GM19452 (cell line): ENCODE results near the gene KCNS3.
"Not testable (repeated sequence)": the region's sequence is repeated elsewhere in the genome, so short reads cannot be mapped to it uniquely, and the experiment has no call there.

Experiments
- ATAC-seq: cut with Tn5 transposase; IDR thresholded peaks from one replicate; pipeline ENCODE4 v1.9.1; 2021; ENCODE audit not compliant: unreplicated experiment

KCNS3 gene

DNA sequence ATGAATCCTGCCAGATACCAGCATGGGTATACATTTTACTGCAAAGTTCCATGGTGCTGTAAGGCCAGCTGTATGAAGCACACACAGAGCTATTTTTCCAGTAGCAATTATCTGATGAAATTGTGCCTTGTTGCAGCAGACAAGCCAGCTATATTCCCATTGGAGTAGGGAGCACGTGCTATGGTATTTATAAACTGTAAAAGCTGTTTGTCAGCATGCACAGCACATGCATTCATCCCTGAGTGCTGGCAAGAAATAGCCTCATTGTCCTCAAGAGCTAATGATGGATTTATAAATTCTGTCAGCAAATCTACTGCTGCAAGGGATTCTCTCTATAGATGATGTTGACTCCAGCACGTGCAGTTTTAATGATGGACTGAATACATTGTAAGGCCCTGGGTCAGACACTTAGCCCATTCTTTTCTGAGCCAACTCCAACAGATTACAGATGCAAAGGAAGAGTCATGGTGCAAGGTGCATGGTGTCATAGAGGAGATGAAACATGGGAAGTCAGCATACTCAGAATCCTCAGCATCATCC lies 61.7 kb downstream of the KCNS3 start:
- no peak for ATAC-seq

DNA sequence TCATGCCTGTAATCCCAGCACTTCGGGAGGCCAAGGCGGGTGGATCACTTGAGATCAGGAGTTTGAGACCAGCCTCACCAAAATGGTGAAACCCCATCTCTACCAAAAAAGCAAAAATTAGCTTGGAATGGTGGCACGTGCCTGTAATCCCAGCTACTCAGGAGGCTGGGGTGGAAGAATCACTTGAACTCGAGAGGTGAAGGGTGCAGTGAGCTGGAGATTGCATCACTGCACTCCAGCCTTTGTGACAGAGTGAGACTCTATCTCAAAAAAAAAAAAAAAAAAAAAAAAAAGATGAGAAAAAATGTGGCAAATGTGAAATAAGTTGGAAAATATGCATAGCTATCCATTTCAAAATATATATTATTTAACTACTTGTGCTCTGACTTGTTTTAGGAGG lies 65.0 kb downstream of the KCNS3 start:
- ATAC-seq: no peak

DNA sequence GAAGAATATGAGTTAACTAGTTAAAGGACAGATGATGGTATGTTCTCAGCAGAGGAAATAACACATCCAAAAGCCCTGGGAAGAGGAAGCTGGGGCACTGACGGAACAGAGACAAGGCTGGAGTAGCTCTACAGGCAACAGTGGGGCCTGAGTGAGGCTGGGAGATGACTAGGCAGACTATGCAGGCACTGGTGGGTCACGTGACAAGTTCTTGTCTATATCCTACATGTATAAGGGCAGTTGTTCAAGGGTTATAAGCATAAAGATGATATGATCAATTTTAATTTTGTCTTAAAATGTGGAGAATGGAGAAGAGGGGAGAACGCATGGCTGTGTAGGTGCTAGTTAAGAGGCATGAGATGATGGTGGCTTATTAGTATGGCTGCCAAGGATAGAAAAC lies 68.6 kb downstream of the KCNS3 start:
- ATAC-seq: no peak

DNA sequence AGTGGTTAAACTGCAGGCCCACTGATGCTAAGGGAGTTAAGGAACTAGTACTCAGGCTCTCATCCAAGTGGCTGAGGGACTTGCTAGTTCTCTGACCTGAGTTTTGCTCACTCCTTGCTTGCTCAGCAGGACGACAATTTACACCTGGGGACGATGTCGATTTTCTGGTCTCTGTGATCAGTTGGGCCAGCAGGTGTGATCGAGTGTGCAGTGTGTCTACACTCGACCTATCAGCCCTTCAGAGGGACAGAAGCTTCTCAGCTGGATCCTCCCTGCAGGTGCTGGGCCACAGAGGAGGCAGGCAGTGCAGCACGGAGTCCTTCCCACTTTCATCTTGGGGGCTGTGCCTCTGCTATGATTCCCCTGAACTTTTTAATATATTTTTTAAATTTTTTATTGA lies 71.5 kb downstream of the KCNS3 start:
- ATAC-seq: no peak

DNA sequence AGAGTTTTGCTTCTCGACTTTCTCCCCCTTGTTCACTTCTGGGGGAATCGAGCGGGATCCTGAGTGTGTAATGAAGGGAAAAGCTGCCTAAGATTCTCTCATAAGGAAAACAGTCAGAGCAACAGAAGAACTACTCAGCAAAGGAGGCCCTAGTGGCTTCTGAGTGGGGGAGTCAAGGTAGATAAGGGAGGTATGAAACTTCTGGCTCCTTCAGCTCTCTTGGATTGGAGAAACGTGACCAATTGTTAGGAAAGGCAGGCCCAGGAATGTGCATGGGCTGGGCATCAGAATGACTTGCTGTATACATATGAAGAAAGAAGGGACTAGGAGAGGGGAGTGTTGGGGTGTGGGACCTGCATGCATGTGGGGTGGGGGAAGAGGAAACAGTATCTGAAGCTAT lies 73.1 kb downstream of the KCNS3 start:
- ATAC-seq: no peak

DNA sequence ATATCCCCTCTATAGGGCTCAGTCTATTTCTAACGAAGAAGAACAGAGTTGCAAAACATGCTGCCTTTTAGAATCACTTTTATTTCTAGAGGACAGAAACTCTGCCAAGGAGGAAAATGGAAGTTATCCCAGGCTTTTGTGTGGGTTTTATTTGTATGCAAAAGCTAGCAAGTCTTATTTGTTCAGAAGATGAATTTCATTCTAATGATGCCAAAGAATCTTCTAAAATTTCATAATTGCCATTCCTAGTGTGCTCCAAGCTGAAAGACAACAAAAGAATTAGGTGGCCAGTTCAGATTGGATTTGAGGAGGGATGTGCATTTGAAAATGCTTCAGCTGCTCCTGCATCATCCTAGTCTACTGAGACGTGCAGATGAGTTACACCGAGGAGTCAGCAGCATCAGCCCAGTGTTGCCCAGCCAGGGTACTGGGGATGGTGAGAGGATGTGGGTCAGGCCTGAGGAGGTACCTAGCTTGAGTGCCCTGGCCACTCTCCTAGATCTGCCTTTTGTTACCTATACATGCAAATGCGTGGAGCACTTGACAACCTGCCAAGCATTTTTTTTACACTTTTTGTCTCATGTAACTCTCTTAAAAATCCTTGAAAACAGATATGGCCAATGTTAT lies 80.1 kb downstream of the KCNS3 start:
- ATAC-seq: no peak

DNA sequence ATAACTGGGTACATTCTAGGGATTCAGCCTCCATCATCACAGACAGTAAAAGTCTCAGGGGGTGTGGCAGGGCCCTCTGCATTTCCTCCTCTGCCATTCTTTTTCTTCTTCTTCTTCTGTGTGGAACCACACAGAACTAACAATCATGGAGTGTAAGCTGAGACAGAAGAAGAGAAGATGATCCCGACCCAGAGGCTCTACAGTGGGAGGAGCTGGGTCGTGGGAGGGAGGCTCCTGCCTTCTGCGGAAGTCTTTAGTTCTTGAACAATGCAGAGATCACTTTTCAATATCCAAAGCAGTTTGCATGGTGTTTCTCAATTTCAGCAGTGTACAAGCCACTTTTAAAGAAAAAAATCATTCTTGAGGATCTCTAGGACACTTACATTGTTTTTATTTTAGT lies 80.9 kb downstream of the KCNS3 start:
- no peak for ATAC-seq

DNA sequence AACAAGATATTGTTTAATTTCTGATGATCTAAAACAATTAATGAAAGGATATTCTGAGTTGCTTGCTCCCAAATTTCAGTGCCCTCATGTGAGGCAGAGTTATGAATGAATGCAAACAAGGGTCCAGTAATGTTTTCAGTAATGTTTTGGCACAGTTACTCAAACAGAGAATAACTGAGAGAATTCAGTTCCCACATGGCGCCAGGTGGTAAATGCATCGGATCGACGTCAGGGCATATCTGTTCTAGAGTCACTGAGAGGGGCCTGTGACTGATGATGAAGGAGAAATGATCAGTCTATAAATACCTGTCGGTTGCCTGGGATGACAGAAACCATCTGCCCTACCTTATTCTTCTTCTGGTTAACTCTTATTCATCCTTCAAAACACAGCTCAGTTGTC lies 81.4 kb downstream of the KCNS3 start:
- peak; percentile 54 for ATAC-seq

DNA sequence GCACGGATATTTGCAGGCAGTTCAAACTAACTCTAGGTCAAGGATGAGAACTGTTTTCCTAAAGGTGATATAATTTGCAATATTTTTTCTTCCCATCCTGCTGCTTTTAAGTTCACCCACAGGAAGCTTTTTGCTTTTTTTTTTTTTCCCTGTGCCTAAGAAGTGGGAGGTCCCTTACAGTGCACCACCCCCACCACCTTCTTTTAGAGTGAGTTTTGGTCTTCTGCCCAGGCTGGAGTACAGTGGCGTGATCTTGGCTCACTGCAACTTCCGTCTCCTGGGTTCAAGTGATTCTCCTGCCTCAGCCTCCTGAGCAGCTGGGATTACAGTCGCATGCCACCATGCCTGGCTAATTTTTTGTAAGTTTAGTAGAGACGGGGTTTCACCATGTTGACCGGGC lies 82.5 kb downstream of the KCNS3 start:
- ATAC-seq: no peak

DNA sequence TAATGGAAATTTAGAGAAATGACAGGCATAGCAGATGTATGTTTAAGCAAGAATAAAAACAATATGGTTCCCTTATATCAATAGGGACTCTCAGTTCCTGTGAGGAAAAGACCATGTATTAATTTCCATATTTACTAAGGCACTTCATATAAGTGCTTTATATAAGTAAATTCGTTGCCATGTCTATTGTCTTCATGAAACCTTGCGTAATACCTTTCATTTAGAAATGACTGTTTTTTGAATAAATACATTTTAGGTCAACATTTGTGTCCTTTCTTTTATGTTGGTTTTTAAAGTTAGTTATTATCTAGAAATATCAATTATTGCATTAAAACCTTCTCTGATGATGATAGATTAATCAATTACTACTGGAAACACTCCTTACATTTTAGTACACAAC lies 83.3 kb downstream of the KCNS3 start:
- ATAC-seq: no peak

DNA sequence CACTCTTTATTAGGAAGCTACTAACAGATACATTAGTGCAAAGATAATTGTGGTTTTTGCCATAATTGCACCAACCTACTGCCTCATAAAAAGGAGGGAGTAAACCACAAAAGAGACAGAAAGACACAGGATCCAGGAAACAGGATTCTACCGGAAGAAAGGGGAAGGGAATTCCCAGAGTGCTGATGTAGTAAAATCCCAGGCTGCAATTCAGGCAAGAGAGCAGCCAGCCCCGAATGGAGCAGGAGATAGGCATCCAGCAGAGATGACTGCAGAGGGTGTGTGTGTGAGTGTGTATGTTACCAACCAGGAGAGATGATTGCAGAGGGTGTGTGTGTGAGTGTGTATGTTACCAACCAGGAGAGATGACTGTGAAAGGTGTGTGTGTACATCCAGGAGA lies 84.4 kb downstream of the KCNS3 start:
- no peak for ATAC-seq

DNA sequence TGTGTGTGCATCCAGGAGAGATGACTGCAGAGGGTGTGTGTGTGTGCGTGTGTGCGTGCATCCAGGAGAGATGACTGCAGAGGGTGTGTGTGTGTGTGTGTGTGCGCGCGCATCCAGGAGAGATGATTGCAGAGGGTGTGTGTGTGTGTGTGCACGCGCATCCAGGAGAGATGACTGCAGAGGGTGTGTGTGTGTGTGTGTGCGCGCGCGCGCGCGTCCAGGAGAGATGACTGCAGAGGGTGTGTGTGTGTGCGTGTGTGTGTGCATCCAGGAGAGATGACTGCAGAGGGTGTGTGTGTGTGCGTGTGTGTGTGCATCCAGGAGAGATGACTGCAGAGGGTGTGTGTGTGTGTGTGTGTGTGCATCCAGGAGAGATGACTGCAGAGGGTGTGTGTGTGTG lies 85.1 kb downstream of the KCNS3 start:
- ATAC-seq: not testable (repeated sequence)

DNA sequence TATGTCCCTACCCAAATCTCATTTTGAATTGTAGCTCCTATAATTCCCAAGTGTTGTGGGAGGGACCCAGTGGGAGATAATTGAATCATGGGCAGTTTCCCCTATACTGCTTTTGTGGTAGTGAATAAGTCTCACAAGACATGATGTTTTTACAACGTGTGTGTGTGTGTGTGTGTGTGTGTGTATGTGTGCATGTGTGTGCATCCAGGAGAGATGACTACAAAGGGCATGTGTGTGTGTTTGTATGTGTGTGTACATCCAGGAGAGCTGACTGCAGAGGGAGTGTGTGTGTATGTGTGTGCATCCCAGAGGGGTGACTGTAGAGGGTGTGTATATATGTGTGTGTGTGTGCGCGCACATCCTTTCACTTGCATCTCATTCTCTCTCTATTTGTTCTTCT lies 86.7 kb downstream of the KCNS3 start:
- ATAC-seq: no peak

DNA sequence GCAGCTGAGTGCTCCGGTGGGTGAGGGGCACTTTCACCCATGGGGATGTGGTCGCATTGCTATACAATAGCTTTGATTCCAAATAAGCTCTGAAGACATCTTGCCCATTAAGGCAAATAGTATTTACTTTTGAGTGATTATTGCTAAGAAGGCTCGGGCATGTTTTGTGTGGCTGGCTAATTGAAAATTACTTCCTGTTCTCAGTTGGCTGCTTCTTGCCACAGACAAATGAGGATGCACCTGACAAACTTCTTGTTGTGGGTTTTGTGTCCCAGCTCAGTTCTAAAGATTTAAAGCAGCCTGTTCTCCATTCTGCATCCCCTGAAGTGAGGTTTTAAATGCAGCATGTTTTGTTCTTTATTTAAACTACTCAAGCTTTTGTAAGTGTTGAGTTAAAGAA lies 88.3 kb downstream of the KCNS3 start:
- no peak for ATAC-seq

DNA sequence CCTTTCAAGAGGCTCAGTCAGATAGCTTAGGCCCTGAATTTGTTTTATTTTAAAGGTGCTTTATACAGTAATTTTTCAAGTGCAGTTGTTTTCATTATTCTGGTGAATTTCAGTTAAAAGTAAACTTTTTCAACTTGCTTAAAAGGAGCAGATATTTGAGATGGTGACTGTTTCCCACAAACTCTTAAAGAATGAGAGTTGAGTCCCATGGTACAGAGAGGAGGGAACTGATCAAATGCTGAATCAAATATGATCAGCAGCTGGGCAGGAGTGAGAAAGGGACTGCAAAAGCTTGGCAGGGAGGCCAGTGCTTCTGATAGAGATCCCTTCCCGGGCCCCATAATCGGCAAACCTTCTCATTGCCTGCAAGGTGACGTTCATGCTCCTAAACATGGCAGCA lies 91.2 kb downstream of the KCNS3 start:
- ATAC-seq: no peak

DNA sequence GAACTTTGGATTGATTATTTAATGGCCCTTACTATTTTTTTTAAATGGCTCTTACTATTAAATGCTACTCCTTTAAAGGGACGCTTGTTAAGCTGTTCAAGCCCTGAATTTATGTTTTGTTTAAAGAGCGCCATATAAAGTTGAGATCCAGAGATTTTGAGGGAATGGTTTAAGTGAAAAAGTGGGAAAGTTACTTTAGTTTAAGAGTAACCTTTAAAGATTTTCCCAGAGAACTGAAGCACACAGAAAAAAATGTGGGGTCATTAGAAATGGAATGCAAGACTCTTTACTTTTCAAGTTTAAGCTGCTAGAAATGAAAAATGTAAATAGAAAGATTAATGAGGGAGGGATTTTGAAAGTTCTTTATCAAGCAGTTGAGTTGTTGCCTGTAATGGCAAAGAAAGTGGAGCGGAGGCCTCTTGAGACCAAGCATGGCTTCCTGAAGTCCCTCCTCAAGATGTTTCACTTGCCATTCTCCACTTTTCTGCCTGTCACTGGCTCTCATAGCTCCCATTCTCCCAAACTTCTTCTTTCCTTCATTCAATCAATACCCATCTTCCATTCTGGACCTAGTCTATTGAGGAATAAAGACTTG lies 93.2 kb downstream of the KCNS3 start:
- ATAC-seq: no peak

DNA sequence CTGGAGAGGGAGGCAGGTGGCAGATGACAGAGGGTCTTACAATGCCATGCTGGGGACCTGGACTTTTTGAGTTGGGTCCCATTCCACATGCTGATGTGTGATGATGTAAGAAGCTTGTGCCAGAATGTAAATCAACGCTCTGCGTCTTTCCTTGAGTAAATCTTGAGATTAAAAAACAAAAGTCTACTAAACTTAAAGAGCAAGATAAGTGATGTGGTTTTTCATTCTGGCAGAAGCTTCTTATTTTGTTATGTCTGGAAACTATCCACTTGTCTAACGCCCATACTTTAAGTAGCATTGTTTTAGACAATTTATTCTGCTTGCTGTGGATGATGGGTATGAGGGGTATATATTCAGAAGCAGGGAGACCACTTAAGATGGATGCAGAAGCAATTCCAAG lies 94.5 kb downstream of the KCNS3 start:
- no peak for ATAC-seq

DNA sequence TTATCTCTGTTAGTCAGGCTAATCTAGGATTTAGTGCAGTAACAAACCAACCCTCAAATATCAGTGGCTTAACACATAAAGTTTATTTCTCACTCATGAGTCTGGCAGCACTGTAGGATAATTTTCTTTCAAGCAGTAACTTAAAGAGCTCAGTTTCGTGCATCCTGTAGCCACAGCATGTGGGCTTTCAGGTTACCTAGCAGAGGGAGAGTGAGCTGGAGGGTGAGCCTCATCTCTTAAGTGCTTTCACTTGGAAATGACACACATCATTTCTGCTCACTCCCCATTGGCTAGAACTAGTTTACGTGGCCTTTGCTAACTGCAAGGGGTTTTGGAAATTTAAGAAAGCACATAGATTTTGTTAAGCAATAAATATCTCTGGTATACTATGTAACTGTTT lies 96.9 kb downstream of the KCNS3 start:
- no peak for ATAC-seq

DNA sequence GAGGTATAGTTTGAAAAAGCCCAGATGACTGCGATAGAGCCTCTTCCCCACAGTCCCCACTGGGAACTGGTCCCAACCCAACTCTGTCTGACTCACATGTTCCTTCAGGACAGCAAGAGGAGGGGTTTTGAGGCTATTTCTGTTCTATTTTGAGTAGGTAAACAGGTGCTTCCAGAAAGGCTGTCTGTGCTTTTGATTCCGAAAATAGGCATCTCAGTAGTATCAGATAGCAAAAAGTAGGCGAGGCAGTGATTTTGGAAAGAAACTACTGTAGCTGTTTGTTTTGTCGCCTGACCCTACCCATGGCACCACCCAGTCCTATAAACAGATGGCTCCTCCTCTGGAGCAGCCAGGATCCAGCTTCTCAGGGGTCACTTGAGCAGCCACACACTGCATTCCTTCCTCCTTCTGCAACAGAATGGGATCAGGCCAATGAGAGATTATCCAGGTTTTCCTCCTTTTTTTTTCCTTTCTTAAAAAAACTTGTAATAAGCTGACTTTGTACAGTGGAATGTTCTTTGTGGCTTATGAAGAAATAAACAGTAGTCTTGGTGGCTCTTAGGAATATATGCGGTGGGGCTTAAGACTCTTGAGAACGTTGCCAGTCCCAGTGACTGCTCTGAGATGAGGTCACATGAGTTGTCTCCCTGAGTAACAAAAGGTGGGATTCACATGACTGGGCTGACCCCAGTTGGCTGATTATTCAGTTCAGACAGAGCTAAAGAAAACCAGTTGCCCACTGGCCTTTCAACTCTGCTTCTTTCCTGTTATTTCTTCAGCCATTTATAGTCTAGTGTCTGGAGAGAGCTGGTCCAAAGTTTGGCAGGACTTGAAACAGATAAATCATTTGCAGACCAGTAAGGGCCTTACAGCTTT lies 98.6 kb downstream of the KCNS3 start:
- ATAC-seq: no peak

DNA sequence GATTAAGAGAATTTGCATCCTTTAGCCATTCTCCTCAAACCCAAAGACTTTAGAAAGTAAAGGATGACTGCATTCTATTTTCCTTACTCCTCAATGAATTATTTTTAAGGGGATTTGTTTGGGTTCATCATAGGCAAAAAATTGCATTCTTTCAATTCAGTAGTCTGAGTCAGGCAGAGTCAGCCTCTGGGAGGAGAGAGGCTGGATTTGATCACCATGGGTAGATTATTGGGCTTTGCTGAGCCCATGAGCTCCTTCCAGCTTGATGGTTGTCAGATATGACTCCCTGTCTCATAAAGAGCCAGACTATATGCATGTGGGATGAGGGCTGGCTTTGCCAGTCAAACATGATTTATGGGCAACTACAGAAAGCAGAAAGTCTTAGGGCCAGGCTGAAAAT lies 101.2 kb downstream of the KCNS3 start:
- no peak for ATAC-seq

DNA sequence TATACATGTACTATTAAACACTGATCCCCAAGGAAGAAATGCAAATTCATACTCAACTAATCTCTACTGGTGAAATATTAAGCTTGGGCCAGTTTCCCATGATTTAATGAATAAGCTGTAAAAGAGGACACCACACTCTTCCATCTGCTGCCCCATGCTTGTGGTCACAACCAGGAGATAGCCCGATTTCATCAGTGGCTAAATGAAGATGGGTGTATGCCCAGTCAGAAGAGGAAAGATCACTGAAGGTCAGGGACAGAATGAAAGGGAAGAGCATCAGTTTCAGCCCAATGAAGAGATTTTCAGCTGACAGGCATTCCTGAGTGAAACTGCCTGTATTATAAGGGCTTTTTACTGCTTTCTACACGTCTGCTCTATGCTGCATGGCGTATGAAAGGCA lies 103.5 kb downstream of the KCNS3 start:
- no peak for ATAC-seq
